HepG2 (cell line): ENCODE results near the gene KLHL3. TPM values are rescaled to one million over a fixed set of nuclear protein-coding genes. Genes with fewer than 3 reads are reported as not detected.

Source experiments
- ATAC-seq: fragments of 200-7000 bp; cut with Tn5 transposase; 3 replicates; pipeline ENCODE4 v1.9.1; 2020; ENCODE audit warnings: mild to moderate bottlenecking, moderate library complexity
- BruUV-seq: library from RNA; stranded (reverse); fragments of 400-500 nt; replicated peaks from 2 replicates; lab custom pipeline; 2021; lab: Mats Ljungman, UMichigan
- CTCF ChIA-PET: fragments of 300-600 bp; formaldehyde crosslinking; extraction: SDS; loops from one replicate; lab custom pipeline; 2021; ENCODE audit warnings: low total read pairs, inconsistent platforms, low intra/inter-chr PET ratio; lab: Yijun Ruan, JAX
- POLR2A ChIA-PET: fragments of 350-600 bp; sonication (Branson Sonifier 250); formaldehyde crosslinking; loops from one replicate; lab custom pipeline; 2020; ENCODE audit warnings: antibody characterized with exemption, inconsistent platforms; lab: Yijun Ruan, JAX
- DNase-seq: peaks from one replicate; pipeline ENCODE4 v3.0.0-alpha.2; 2015; ENCODE audit warnings: low spot score
- FAIRE-seq: peaks from 3 replicates; lab custom pipeline; 2011; peaks lifted over from hg19 to GRCh38; lab: Jason Lieb, UNC
- H2AFZ ChIP-seq: one replicate; pipeline ENCODE4 v1.6.1; 2011; ENCODE audit warnings: low read length, inconsistent platforms
- H3K27ac ChIP-seq: fragments of 300-600 bp; 3 replicates; pipeline ENCODE4 v1.8.0; 2011; ENCODE audit warnings: mixed run types, mild to moderate bottlenecking, mixed read lengths, low read length, inconsistent platforms; ENCODE audit not compliant: insufficient read depth; ENCODE audit errors: extremely low read length
- H3K27me3 ChIP-seq, 2 experiments: fragments of 200-600 bp in 1 of 2; 2 replicates in 1 of 2; 3 replicates in 1 of 2; pipeline versions ENCODE4 v1.6.0 to v1.8.0; 2011; ENCODE audit warnings: low read length in 2 of 2, mild to moderate bottlenecking in 2 of 2, moderate library complexity in 2 of 2, inconsistent platforms in 1 of 2; ENCODE audit not compliant: insufficient read depth in 2 of 2, control insufficient read depth in 1 of 2
- H3K36me3 ChIP-seq, 2 experiments: fragments of 200-600 bp in 1 of 2; replicated peaks in 1 of 2; 2 replicates in 1 of 2; 3 replicates in 1 of 2; pipeline versions ENCODE4 v1.5.1 to v1.8.0; 2011; ENCODE audit warnings: low read length in 2 of 2, inconsistent platforms in 1 of 2; ENCODE audit not compliant: insufficient read depth in 2 of 2, control insufficient read depth in 1 of 2
- H3K4me1 ChIP-seq: 2 replicates; pipeline ENCODE4 v1.5.1; 2012; ENCODE audit warnings: low read length, inconsistent platforms; ENCODE audit not compliant: insufficient read depth
- H3K4me2 ChIP-seq: 2 replicates; pipeline ENCODE4 v1.6.0; 2011; ENCODE audit warnings: low read depth, low read length, inconsistent platforms
- H3K4me3 ChIP-seq, 3 experiments: fragments of 200-600 bp in 1 of 3; sonication (generic), shearing (Covaris generic) in 1 of 3; replicated peaks in 1 of 3; 2 replicates each; pipeline ENCODE4 v1.5.1; 2011 to 2016; ENCODE audit warnings: low read length in 3 of 3, inconsistent platforms in 2 of 3, low read depth in 2 of 3, mild to moderate bottlenecking in 2 of 3, control low read depth in 1 of 3, mixed read lengths in 1 of 3; ENCODE audit not compliant: insufficient read depth in 1 of 3
- H3K79me2 ChIP-seq: one replicate; pipeline ENCODE4 v1.6.1; 2011; ENCODE audit warnings: low read length, inconsistent platforms; ENCODE audit not compliant: insufficient read depth
- H3K9ac ChIP-seq: 2 replicates; pipeline ENCODE4 v1.6.0; 2011; ENCODE audit warnings: mild to moderate bottlenecking, low read depth, low read length, inconsistent platforms; ENCODE audit not compliant: insufficient read depth
- H3K9me3 ChIP-seq: 2 replicates; pipeline ENCODE4 v1.5.1; 2012; ENCODE audit warnings: mild to moderate bottlenecking, low read length
- H4K20me1 ChIP-seq: 2 replicates; pipeline ENCODE4 v1.6.0; 2011; ENCODE audit warnings: inconsistent platforms, mild to moderate bottlenecking, low read length, moderate library complexity; ENCODE audit not compliant: insufficient read depth
- ATF1 ChIP-seq: IDR thresholded peaks from 2 replicates; pipeline ENCODE4 v1.6.1; 2016; ENCODE audit warnings: mild to moderate bottlenecking, control low read depth
- DR1 ChIP-seq: sonication (generic); formaldehyde crosslinking; IDR thresholded peaks from 2 replicates; pipeline ENCODE4 v1.8.0; 2021; ENCODE audit warnings: mild to moderate bottlenecking, missing genetic modification reagents, inconsistent platforms
- GABPA ChIP-seq, 2 experiments: IDR thresholded peaks; 2 replicates each; pipeline ENCODE4 v1.6.1; 2011 to 2016; ENCODE audit warnings: low read depth in 2 of 2, low read length in 1 of 2, missing biosample characterization in 1 of 2, missing genetic modification characterization in 1 of 2
- HDAC2 ChIP-seq: sonication (generic); formaldehyde crosslinking; IDR thresholded peaks from 2 replicates; pipeline ENCODE4 v1.4.0; 2020; ENCODE audit warnings: missing genetic modification reagents
- KAT8 ChIP-seq: IDR thresholded peaks from 2 replicates; pipeline ENCODE4 v1.6.1; 2016; ENCODE audit warnings: missing genetic modification reagents, missing compliant biosample characterization
- KLF16 ChIP-seq, 2 experiments: sonication (generic) in 1 of 2; formaldehyde crosslinking in 1 of 2; IDR thresholded peaks; 2 replicates each; pipeline versions ENCODE4 v1.6.1 to v1.8.0; 2016 to 2023; ENCODE audit warnings: missing genetic modification reagents in 2 of 2, missing compliant biosample characterization in 1 of 2
- NR2F2 ChIP-seq: IDR thresholded peaks from 2 replicates; pipeline ENCODE4 v1.6.1; 2012; ENCODE audit warnings: low read depth, inconsistent platforms, borderline replicate concordance
- PHF20 ChIP-seq: sonication (generic); formaldehyde crosslinking; IDR thresholded peaks from 2 replicates; pipeline ENCODE4 v1.5.0; 2020; ENCODE audit warnings: mild to moderate bottlenecking, missing genetic modification reagents
- SMAD9 ChIP-seq: sonication (generic); formaldehyde crosslinking; IDR thresholded peaks from 2 replicates; pipeline ENCODE4 v1.5.1; 2020; ENCODE audit warnings: mild to moderate bottlenecking, missing genetic modification reagents
- ZFP36 ChIP-seq: fragments of 150-350 bp; IDR thresholded peaks from 2 replicates; pipeline ENCODE4 v1.6.1; 2018; ENCODE audit warnings: borderline replicate concordance, low read length, low read depth; ENCODE audit not compliant: partially characterized antibody
- ZNF484 ChIP-seq: sonication (generic); formaldehyde crosslinking; IDR thresholded peaks from 2 replicates; pipeline ENCODE4 v1.5.1; 2020; ENCODE audit warnings: mild to moderate bottlenecking, low read depth, missing genetic modification reagents, borderline replicate concordance
- ZNF496 ChIP-seq: sonication (generic); formaldehyde crosslinking; IDR thresholded peaks from 2 replicates; pipeline ENCODE4 v1.8.1; 2023; ENCODE audit warnings: mild to moderate bottlenecking, moderate library complexity, missing genetic modification reagents; ENCODE audit not compliant: insufficient replicate concordance
- ZNF577 ChIP-seq: sonication (generic); formaldehyde crosslinking; IDR thresholded peaks from 2 replicates; pipeline ENCODE4 v1.4.0; 2020; ENCODE audit warnings: mild to moderate bottlenecking, low read depth, missing genetic modification reagents, borderline replicate concordance
- ZNF747 ChIP-seq: sonication (generic); formaldehyde crosslinking; IDR thresholded peaks from 2 replicates; pipeline ENCODE4 v1.8.1; 2023; ENCODE audit warnings: missing genetic modification reagents, mild to moderate bottlenecking, borderline replicate concordance
- WGBS: methylation state at CpG from one replicate; pipeline ENCODE4 v1.1.6; 2017; ENCODE audit warnings: low lambda C conversion rate; 5-methylcytosine and 5-hydroxymethylcytosine counted together
- in situ Hi-C: cut with HindIII; loops from 2 replicates; pipeline ENCODE4 v1.10.0; 2017; ENCODE audit warnings: low pct_unique_long_range_greater_than_20kb; ENCODE audit not compliant: extremely low pct_ligation_motif_present
- intact Hi-C: fragments of 100-400 bp; cut with micrococcal nuclease; formaldehyde crosslinking; loops from one replicate; pipeline ENCODE4 v1.10.0; 2022; ENCODE audit not compliant: unreplicated experiment
- polyA plus RNA-seq, 8 experiments: library from polyadenylated mRNA; depleted of rRNA in 3 of 8; stranded (reverse) in 7 of 8; unstranded in 1 of 8; fragments of >200 nt; fragmentation: Illumina TruSeq in 4 of 8; extraction: Trizol in 4 of 8; gene quantifications; 2 replicates each; pipeline versions ENCODE4 v1.2.1 to v1.2.3, GENCODE V29; 2011 to 2016; ENCODE audit warnings: low read depth in 4 of 8, missing spikeins in 1 of 8, mixed read lengths in 1 of 8; ENCODE audit not compliant: insufficient read depth in 1 of 8
- total RNA-seq, 5 experiments: library from RNA; depleted of rRNA; stranded (reverse); fragments of >200 nt; fragmentation: Illumina TruSeq; extraction: Trizol; gene quantifications; 2 replicates each; pipeline ENCODE4 v1.2.3, GENCODE V29; 2016; ENCODE audit warnings: low read depth in 1 of 5
- TF ChIP-seq, protein P1 (sequence below): sonication (generic); formaldehyde crosslinking; IDR thresholded peaks from 2 replicates; pipeline ENCODE4 v1.8.1; 2023; ENCODE audit warnings: mild to moderate bottlenecking, missing genetic modification reagents
- TF ChIP-seq, protein P2 (sequence below): sonication (generic); formaldehyde crosslinking; conservative IDR thresholded peaks from 2 replicates; pipeline ENCODE4 v1.4.0; 2020; ENCODE audit warnings: mild to moderate bottlenecking, missing genetic modification reagents, moderate library complexity
- TF ChIP-seq, protein P3 (sequence below): sonication (generic); formaldehyde crosslinking; IDR thresholded peaks from 2 replicates; pipeline ENCODE4 v1.5.1; 2020; ENCODE audit warnings: missing genetic modification reagents, mild to moderate bottlenecking, borderline replicate concordance

Gene KLHL3
- total and polyA plus RNA-seq, 2 of the 13 experiments (the other 11 are each of a cell fraction or from before 2014, with no cell fraction given) = 0.02 to 0.08 TPM

DNA sequence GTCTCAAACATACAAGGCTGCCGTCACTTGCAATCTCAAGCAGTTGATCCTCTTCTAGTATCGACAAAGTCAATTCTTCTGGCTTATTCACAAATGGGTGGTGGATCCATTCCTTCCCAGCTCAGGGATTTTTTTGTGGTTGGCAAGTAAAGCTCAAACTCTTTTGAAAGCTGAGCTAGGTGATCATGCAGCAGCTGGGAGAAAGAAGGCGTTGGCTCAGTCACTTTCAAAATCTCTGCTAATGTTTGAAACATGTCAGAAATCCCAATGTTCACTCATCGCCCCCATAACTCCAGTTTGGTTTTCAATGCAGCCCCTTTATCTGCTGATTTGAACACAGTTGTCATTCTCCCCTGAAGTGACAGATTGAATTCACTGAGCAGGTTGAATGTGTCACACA lies 22.2 kb upstream of the KLHL3 start:
- no peak for DNase-seq
- no peak for TF ChIP-seq DR1 (CRISPR knock-in tag)
- no peak for TF ChIP-seq ZFP36
- TF ChIP-seq NR2F2 = no peak
- TF ChIP-seq, protein P1, sequence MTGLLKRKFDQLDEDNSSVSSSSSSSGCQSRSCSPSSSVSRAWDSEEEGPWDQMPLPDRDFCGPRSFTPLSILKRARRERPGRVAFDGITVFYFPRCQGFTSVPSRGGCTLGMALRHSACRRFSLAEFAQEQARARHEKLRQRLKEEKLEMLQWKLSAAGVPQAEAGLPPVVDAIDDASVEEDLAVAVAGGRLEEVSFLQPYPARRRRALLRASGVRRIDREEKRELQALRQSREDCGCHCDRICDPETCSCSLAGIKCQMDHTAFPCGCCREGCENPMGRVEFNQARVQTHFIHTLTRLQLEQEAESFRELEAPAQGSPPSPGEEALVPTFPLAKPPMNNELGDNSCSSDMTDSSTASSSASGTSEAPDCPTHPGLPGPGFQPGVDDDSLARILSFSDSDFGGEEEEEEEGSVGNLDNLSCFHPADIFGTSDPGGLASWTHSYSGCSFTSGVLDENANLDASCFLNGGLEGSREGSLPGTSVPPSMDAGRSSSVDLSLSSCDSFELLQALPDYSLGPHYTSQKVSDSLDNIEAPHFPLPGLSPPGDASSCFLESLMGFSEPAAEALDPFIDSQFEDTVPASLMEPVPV (CRISPR knock-in tag) = no peak
- TF ChIP-seq, protein P2, sequence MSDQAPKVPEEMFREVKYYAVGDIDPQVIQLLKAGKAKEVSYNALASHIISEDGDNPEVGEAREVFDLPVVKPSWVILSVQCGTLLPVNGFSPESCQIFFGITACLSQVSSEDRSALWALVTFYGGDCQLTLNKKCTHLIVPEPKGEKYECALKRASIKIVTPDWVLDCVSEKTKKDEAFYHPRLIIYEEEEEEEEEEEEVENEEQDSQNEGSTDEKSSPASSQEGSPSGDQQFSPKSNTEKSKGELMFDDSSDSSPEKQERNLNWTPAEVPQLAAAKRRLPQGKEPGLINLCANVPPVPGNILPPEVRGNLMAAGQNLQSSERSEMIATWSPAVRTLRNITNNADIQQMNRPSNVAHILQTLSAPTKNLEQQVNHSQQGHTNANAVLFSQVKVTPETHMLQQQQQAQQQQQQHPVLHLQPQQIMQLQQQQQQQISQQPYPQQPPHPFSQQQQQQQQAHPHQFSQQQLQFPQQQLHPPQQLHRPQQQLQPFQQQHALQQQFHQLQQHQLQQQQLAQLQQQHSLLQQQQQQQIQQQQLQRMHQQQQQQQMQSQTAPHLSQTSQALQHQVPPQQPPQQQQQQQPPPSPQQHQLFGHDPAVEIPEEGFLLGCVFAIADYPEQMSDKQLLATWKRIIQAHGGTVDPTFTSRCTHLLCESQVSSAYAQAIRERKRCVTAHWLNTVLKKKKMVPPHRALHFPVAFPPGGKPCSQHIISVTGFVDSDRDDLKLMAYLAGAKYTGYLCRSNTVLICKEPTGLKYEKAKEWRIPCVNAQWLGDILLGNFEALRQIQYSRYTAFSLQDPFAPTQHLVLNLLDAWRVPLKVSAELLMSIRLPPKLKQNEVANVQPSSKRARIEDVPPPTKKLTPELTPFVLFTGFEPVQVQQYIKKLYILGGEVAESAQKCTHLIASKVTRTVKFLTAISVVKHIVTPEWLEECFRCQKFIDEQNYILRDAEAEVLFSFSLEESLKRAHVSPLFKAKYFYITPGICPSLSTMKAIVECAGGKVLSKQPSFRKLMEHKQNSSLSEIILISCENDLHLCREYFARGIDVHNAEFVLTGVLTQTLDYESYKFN (CRISPR knock-in tag) = no peak
- TF ChIP-seq ZNF747 (CRISPR knock-in tag) = no peak
- TF ChIP-seq GABPA (IDR thresholded peaks at IDR 0.05; ENCODE audit: low read depth, low read length) = no peak
- TF ChIP-seq GABPA (CRISPR knock-in tag; IDR thresholded peaks at IDR 0.05; ENCODE audit: low read depth) = no peak
- TF ChIP-seq, protein P3, sequence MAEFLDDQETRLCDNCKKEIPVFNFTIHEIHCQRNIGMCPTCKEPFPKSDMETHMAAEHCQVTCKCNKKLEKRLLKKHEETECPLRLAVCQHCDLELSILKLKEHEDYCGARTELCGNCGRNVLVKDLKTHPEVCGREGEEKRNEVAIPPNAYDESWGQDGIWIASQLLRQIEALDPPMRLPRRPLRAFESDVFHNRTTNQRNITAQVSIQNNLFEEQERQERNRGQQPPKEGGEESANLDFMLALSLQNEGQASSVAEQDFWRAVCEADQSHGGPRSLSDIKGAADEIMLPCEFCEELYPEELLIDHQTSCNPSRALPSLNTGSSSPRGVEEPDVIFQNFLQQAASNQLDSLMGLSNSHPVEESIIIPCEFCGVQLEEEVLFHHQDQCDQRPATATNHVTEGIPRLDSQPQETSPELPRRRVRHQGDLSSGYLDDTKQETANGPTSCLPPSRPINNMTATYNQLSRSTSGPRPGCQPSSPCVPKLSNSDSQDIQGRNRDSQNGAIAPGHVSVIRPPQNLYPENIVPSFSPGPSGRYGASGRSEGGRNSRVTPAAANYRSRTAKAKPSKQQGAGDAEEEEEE (CRISPR knock-in tag) = no peak
- TF ChIP-seq ATF1 (CRISPR knock-in tag) = no peak
- no peak for TF ChIP-seq HDAC2
- TF ChIP-seq ZNF577 = no peak
- TF ChIP-seq SMAD9 (CRISPR knock-in tag) = no peak
- no peak for TF ChIP-seq PHF20 (CRISPR knock-in tag)
- no peak for TF ChIP-seq KLF16 (CRISPR knock-in tag; IDR thresholded peaks at IDR 0.05)
- no peak for TF ChIP-seq ZNF496 (CRISPR knock-in tag)
- no peak for TF ChIP-seq ZNF484 (CRISPR knock-in tag)
- TF ChIP-seq KAT8 = no peak
- Histone ChIP-seq H3K4me1 (peaks cover 31% of the 10 kb centered on the region), H3K4me2 (no peak overlapping the region), H3K27ac (no peak overlapping the region), H3K27me3 (peaks cover 1 to 8% of the 10 kb centered on the region in 2 experiments; a peak in 2 of 5 replicates), H3K9me3 (no peaks in the 10 kb centered on the region), H3K36me3 (no peaks in the 10 kb centered on the region), H4K20me1 (no peaks in the 10 kb centered on the region), H3K4me3 (no peak overlapping the region), H2AFZ (no peak overlapping the region), H3K79me2 (peaks cover 9% of the 10 kb centered on the region), H3K9ac (no peak overlapping the region)
- CTCF ChIA-PET = no interaction called here
- 36% methylated on average over 4 of the region's 4 CpGs for WGBS
- FAIRE-seq = no peak
- POLR2A ChIA-PET = no interaction called here
- intact Hi-C loops = loop anchor here (10.0 kb wide), 1 partner anchor 137 kb away; no protein-coding TSS in a partner anchor
- no TSS peak for BruUV-seq
- no peak for ATAC-seq
- in situ Hi-C loops = no loop called here
